GM18507 (cell line): Measurements from ENCODE around the gene SIRT2.
"Not testable (repeated sequence)": the region's sequence is repeated elsewhere in the genome, so short reads cannot be mapped to it uniquely, and the experiment has no call there.

Experiments used
- DNase-seq: peaks from one replicate; pipeline ENCODE4 v3.0.0; 2011; ENCODE audit warnings: low read depth; ENCODE audit not compliant: insufficient read length; ENCODE audit errors: extremely low spot score
- FAIRE-seq: peaks from 2 replicates; lab custom pipeline; 2011; peaks lifted over from hg19 to GRCh38; lab: Jason Lieb, UNC

SIRT2 gene

DNA sequence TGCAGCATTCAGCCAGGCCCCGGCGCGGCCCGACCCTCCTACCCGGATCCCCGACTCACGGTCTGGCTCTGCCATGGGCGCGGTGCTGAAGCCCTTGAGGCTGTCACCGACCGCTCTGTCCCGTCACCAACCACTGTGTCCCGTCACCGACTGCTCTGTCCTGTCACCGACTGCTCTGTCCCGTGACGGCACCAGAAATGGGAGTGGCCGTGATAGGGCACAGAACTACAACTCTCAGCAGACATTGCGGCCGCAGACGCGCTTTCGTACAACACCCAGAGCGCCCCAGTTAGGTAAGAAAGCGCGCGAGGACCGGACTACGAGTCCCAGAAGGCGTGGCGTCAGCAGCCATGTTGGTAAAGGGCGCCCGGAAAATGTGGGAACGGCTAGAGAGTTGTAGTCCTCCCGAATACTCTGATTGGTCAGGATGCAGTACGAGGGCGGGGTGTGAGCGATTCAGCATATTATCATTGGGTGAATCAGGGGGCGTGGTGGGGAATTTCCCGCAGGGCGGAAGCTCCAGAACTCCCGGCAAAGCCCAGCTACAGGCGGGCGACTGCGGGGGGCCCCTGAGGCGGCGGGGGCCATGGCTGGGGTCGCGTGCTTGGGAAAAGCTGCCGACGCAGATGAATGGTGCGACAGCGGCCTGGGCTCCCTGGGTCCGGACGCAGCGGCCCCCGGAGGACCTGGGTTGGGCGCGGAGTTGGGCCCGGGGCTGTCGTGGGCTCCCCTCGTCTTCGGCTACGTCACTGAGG, at the start of gene SIRT2, which contains the start of gene NFKBIB:
SIRT2 (minus strand) TSS at position 172 of the 755 bp plus-strand sequence; CDS start at position 75, 97 bp downstream.
NFKBIB (plus strand) TSS at position 523 of the 755 bp plus-strand sequence; CDS start at position 587, 64 bp downstream.
- peak; percentile 97 for DNase-seq
- FAIRE-seq = peak; percentile 99

DNA sequence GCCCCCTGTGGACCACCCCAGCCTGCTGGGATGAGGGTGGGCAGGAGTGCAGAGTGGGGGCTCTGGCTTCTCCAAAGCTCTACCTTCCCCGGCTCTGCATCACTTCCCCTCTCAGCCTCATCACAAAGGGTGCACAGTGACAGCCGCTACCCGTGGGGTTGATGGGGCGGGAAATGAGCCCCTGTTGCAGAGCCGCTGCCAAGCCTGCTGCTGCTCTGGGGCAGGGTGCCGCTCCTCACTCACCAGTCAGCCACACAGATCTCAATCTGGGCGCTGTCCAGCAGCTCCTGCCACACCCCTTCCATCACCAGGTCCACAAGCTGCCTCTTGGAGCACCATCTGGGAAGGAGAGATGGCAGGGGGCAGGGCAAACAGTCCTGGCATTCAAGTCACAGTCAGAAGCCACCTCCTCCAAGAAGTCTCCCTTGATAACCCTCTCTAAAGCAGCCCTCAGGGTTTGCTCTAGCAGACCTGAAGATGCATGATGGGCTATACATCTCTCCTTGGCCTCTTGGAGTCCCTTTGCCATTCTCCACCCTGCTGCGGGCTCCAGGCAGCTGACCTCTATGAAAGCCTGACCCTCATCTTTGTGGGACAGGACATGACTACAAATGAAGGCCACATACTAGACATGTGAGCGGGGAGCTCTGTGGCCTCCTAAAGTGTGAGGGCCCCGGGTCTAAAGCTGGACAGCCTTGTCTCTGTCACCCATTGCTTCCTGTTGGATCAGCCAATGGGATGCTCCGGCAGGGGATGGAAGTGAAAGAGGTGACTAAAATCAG, 47.0 kb upstream of the SIRT2 start:
- no peak for DNase-seq
- FAIRE-seq = no peak

DNA sequence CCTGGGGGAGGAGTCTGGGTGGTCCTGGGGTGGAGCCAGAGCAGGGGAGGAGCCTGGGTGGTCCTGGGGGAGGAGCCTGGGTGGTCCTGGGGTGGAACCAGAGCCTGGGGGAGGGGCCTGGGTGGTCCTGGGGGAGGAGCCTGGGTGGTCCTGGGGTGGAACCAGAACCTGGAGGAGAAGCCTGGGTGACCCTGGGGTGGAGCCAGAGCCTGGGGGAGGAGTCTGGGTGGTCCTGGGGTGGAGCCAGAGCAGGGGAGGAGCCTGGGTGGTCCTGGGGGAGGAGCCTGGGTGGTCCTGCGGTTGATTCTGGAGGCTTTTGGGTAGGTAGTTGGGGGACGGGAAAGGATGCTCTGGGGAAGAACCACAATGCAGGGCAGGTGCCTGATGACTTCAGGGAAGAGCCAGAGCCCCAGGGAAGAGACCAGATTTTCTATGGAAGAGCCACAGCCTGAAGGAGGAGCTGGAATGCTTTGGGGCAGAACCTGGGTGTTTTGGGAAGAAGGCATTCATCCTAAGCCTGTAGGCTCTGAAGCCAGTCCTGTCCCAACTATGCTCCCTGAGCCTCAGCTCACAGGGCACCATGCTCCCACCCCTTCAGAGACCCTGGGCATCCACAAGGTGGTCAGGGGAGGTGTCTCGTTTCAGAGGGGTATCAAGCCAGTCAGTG, 46.3 kb upstream of the SIRT2 start:
- DNase-seq (no peak), FAIRE-seq (no peak)

DNA sequence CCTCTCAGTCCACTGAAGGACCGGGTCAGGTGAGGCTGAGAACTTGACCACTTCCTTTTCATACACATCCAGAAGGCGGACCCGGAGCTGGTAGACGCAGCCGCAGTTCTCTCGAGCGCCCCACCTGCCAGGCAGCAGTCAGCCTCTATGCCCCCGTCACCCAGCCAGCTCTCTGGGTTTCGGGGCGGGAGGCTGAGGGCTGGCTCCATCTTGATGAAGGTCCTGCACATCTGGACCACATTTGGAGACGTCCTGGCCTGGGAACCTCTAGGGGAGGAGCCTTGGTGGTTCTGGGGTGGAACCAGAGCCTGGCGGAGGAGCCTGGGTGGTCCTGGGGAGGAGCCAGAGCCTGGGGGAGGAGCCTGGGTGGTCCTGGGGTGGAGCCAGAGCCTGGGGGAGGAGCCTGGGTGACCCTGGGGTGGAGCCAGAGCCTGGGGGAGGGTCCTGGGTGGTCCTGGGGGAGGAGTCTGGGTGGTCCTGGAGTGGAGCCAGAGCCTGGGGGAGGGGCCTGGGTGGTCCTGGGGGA, 45.6 kb upstream of the SIRT2 start:
- DNase-seq (no peak), FAIRE-seq (no peak)

DNA sequence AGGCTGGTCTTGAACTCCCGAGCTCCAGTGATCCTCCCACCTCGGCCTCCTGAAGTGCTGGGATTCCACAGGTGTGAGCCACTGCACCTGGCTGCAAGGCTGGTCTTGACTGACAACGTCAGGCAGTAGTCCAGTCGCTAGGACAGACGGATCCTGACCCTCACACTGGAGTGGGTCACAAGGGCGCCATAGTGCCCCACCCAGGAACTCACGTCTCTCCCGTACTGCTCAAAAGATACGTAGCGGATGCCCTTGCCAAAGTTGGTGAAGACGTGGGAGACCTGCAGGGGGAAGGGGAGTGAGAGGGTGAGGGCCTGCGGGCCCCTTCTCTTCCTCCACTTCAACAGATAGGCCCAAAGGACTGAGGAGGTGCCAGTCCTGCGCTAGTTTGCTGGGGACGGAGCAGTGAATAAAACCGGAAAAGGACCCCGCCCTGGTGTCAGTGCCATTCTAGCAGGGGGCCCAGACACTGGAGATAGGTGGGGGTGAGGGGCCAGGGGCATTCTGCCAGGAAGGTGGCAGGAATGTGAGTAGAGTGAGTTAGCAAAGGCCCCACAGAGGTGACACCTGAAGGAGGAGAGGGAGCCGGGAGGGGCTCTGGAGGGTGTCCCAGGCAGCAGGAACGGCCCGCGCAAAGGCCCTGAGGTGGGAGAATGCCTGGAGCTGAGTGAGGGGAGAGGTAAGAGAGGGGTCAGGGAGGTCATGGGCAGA, 43.2 kb upstream of the SIRT2 start:
- DNase-seq (no peak), FAIRE-seq (no peak)

DNA sequence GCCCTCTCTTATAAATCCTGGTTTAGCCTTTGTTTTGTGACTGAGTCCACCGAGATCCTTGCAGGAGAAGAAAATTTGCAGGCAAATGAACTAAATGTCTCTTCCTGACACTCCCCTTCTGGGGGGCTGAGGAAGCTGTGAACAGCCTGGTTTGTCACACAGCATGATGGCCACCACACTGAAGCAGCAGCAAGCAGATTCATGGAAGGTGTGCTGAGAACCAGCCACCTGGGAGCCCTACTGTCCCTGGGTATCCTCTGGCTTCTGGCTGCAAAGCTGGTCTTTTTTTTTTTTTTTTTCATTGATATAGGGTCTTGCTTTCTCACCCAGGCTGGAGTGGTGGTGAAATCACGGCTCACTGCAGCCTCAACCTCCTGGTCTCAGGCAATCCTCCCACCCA, 42.6 kb upstream of the SIRT2 start:
- no peak for FAIRE-seq
- DNase-seq = no peak

DNA sequence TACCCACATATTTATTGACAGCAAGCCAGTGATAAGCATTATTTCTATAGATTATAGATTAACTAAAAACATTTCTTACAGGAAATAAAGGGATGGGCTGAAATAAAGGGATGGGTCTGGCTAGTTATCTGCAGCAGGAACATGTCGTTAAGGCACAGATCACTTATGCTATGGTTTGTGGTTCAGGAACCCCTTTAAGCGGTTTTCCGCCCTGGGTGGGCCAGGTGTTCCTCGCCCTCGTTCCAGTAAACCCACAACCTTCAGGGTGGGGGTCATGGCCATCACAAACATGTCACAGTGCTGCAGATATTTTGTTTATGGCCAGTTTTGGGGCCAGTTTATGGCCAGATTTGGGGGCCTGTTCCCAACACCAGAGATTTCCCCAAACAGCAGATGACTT, 42.0 kb upstream of the SIRT2 start:
- FAIRE-seq, DNase-seq: not testable (repeated sequence)

DNA sequence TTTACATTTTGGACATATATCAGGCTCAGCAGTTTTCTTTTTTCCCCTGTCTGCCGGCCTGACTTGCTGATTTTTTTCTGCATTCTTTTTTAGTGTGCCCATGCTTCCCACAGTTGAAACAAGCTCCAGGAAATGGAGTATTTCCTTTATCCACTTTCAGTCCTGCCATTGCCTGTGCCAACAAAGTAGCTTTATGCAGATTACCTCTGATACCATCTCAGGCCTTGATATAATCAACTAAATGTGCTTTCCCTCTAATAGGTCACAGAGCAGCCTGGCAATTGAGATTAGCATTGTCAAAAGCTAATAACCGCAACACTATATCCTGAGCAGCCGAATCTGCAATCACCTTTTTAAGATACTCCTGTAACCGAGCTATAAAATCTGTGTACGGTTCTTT, 40.5 kb upstream of the SIRT2 start:
- FAIRE-seq = no peak
- DNase-seq = no peak

DNA sequence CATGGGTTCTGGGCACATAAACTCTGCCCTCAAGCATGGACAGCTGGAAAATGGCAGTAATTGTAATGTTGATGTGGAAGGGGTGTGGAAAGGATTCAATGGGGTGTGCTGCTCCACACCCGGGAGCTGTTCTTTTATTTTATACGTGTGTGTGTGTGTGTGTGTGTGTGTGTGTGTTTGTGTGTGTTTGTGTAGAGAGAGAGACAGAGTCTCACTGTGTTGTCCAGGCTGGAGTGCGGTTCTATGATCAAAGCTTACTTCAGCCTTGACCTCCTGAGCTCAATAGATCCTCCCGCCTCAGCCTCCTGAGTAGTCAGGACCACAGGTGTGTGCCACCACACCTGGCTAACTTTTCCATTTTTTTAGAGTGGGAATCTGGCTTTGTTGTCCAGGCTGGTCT, 34.1 kb upstream of the SIRT2 start:
- FAIRE-seq = no peak
- DNase-seq = no peak

DNA sequence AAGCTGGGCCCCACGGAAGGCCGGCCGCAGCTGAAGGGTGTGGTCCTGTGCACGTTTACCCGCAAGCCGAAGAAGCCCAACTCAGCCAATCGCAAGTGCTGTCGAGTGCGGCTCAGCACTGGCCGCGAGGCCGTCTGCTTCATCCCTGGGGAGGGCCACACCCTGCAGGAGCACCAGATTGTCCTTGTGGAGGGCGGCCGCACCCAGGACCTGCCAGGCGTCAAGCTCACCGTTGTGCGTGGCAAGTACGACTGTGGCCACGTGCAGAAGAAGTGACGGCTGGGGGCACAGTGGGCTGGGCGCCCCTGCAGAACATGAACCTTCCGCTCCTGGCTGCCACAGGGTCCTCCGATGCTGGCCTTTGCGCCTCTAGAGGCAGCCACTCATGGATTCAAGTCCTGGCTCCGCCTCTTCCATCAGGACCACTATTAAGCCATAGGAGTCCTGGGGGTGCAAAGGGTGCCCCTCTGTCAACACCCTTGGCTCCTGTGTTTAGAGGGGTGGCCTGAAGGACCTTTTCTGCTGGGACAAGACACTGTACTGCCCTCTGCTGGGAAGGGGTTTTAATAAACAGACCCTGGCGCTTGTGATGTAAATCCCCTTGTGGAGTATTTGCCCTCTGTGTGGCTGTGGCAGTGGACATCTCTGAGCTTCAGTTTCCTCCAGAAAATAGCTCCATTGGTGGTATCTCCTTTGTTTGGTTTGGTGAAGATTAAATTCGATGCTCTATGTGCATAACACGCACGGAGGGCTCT, 33.2 kb upstream of the SIRT2 start:
- FAIRE-seq (no peak), DNase-seq (no peak)

DNA sequence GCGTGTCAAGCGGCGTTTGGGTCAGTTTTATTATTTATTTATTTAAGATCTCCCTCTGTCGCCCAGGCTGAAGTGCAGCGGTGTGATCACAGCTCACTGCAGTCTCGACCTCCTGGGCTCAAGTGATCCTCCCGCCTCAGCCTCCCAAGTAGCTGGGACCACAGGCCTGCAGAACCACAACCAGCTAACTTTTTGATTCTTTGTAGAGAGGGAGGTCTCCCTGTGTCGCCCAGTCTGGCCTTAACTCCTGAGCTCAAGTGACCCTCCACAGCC, 32.0 kb upstream of the SIRT2 start:
- no peak for FAIRE-seq

DNA sequence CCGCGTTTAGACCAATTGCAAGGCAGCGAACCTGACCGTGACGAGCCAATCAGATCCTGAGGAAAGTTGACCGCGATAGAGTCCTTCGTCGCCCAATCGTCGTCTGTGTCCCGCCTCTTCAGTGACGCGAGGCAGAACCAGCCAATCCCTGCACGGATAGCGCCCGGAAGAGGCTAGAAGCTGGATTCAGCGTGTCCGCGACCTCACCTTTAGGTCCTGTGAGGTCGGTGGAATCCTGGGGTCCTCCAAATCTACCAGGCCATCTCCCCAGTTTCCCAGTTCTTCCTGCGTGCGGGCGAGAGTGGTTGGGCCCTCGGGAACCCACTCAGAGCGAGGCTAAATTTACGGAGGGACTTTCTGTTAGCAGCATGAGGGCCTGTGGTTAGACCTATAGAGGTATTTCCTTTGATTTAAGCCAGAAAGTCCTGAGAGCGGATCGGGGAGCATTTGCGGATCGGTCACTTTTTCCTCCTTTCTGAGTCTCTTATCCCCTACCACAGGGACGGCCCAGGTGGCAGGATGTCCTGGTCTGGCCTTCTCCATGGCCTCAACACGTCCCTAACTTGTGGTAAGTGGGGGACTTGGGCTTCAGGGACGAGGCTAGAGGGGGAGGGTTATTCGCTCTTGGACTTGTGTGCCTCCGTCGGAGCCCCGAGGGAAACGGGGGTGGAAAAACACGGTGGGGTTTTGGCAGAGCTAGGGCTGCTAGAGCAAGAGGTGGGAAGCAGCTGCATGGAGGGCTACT, 31.5 kb upstream of the SIRT2 start, which contains the start of gene MRPS12:
MRPS12 (plus strand) TSS at position 169 of the 745 bp plus-strand sequence; CDS start at position 520, 351 bp downstream.
- FAIRE-seq (peak; percentile 100), DNase-seq (peak; percentile 96)

More for the DNA sequence above, 32.0 kb upstream of the SIRT2 start:
- DNase-seq = no peak

DNA sequence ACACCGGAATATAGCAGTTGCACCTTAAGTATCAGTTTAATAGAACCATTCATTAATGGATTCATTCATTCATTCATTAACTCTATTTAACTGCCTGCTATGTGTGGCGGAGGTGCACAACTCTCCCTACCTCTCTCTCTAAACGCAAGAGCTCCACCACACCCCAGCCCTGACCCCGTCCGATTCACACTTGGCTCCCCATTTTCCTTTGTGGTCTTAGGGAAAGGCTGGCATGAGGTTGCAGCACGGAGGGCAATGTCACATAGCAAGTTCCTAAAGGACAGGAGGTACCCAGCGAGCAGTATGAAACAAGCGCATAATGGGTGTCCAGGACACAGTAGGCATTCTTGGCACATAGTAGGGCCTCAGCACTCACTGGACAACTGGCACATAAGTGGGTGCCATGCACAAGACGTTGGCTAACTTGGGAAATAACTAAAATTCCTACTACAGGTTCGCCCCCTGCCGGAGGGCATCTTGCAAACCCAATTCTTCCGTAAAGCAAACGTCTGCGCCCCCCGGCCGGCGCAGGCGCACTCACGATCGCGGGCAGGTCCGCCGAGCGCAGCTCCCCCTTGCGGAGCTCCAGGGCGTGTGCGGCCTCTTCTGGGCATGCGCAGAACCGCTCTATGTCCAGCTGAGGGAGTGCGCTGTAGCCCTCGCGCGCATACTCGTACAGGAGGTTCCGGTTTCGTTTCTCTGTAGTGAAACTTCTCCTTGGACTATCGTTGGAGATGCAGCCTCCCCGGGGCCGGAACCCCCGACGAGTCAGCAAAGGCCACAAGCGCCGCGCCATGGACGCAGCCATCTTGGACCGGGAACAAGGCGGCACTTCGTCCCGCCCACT, 30.7 kb upstream of the SIRT2 start, which contains the start of gene SARS2:
SARS2 (minus strand) TSS at position 835 of the 847 bp plus-strand sequence; CDS start at position 808, 27 bp downstream.
- FAIRE-seq (no peak), DNase-seq (peak; percentile 93)

DNA sequence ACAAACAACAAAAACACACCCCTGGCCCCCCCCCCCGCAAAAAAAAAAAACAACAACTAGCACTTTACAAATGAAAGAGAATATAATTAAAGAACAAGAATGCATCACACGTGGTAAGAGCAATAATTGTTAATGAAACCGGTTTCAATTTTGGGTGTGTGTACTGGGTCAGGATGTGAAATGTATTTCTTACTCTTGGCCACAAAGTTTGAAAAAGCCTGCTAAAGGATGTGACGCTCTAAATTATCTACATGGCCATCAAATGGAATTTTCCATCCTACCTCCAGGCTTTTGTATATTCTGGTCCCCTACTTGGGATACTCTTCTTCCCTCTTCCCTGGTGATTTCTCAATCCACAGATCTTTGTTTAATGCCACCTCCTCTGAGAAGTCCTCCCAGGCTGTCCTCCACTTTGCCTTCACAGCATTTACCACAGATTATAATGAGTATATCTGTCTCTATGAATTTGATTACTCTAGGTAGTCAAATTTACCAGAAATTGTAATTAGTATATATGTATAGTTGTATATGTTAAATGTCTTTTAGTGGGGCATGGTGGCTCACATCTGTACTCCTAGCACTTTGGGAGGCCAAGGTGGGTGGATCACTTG, 29.1 kb upstream of the SIRT2 start:
- no peak for FAIRE-seq

DNA sequence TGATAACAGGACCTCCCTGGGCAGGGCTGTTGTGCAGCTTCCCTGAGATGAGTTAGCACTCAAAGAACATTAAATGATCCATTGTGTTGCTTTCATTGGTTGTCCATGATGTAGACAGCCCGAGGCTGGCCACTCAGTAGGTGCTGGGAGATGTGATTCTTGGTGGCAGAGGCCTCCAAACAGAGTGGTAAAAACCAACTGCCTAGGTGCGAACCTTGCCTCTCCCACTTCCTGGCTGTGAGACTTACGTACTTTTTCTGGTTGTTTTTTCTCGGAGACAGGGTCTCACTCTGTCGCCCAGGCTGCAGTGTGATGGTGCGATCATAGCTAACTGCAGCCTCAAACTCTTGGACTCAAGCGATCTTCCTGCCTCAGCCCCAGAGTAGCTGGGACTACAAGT, 25.0 kb upstream of the SIRT2 start:
- DNase-seq = no peak
- FAIRE-seq = no peak

More for the DNA sequence above, 29.1 kb upstream of the SIRT2 start:
- DNase-seq = no peak

DNA sequence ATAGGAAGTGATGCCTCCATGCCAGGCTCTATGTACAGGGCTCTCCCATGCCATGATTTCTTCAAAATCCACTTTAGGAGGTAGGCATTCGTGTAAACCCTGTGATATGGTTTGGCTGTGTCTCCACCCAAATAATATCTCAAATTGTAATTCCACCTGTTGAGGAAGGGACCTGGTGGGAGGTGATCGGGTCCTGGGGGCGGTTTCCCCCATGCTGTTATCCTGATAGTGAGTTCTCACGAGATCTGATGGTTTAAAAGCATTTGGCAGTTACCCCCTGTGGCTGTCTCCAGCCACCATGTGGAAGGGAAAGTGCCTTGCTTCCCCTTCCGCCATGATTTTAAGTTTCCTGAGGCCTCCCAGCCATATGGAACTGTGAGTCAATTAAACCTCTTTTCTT, 23.1 kb upstream of the SIRT2 start:
- no peak for DNase-seq
- FAIRE-seq = no peak
